Mesenchymal stem cell (in vitro differentiated cells and primary cell): ENCODE results near the gene BRSK2.

Source experiments
- DNase-seq: peaks from one replicate; pipeline ENCODE4 v3.0.0-alpha.2; 2013
- H2AFZ ChIP-seq: one replicate; pipeline ENCODE4 v1.6.1; 2013; ENCODE audit warnings: low read depth, mild to moderate bottlenecking, control low read depth, inconsistent platforms, low read length, moderate library complexity
- H2AK5ac ChIP-seq: 2 replicates; pipeline ENCODE4 v1.6.1; 2013; ENCODE audit warnings: low read length, moderate library complexity, mild to moderate bottlenecking, inconsistent platforms; ENCODE audit not compliant: severe bottlenecking
- H2BK120ac ChIP-seq: one replicate; pipeline ENCODE4 v1.6.1; 2013; ENCODE audit warnings: low read depth, mild to moderate bottlenecking, inconsistent platforms, low read length, moderate library complexity
- H2BK12ac ChIP-seq, 2 experiments: one replicate each; pipeline ENCODE4 v1.6.1; 2013; ENCODE audit warnings: inconsistent platforms in 2 of 2, low read length in 2 of 2, mild to moderate bottlenecking in 2 of 2, moderate library complexity in 2 of 2, control low read depth in 1 of 2
- H2BK15ac ChIP-seq: one replicate; pipeline ENCODE4 v1.6.1; 2013; ENCODE audit warnings: mild to moderate bottlenecking, low read depth, inconsistent platforms; ENCODE audit not compliant: poor library complexity, severe bottlenecking
- H2BK5ac ChIP-seq: 2 replicates; pipeline ENCODE4 v1.6.1; 2013; ENCODE audit warnings: low read depth, mild to moderate bottlenecking, low read length, control low read depth, inconsistent platforms; ENCODE audit not compliant: poor library complexity, severe bottlenecking
- H3K14ac ChIP-seq, 2 experiments: one replicate each; pipeline ENCODE4 v1.6.1; 2013; ENCODE audit warnings: inconsistent platforms in 2 of 2, low read length in 2 of 2, control low read depth in 1 of 2, mild to moderate bottlenecking in 1 of 2, moderate library complexity in 1 of 2
- H3K18ac ChIP-seq, 2 experiments: one replicate each; pipeline ENCODE4 v1.6.1; 2013; ENCODE audit warnings: inconsistent platforms in 2 of 2, low read length in 2 of 2, control low read depth in 1 of 2, low read depth in 1 of 2, mild to moderate bottlenecking in 1 of 2
- H3K23ac ChIP-seq, 2 experiments: one replicate each; pipeline ENCODE4 v1.6.1; 2013; ENCODE audit warnings: inconsistent platforms in 2 of 2, low read length in 2 of 2, mild to moderate bottlenecking in 2 of 2, moderate library complexity in 2 of 2, control low read depth in 1 of 2
- H3K27ac ChIP-seq: 2 replicates; pipeline ENCODE4 v1.5.1; 2013; ENCODE audit warnings: mild to moderate bottlenecking, moderate library complexity, low read length, control low read depth, inconsistent platforms; ENCODE audit not compliant: poor library complexity, severe bottlenecking
- H3K27me3 ChIP-seq, 2 experiments: 2 replicates each; pipeline versions ENCODE4 v1.6.1 to v1.7.0; 2013; ENCODE audit warnings: low read length in 2 of 2, mild to moderate bottlenecking in 2 of 2, moderate library complexity in 2 of 2, control low read depth in 1 of 2, inconsistent platforms in 1 of 2; ENCODE audit not compliant: control insufficient read depth in 1 of 2, insufficient read depth in 1 of 2
- H3K36me3 ChIP-seq, 2 experiments: 2 replicates each; pipeline versions ENCODE4 v1.6.1 to v1.7.0; 2013; ENCODE audit warnings: low read length in 2 of 2, control low read depth in 1 of 2, inconsistent platforms in 1 of 2, low read depth in 1 of 2, mild to moderate bottlenecking in 1 of 2; ENCODE audit not compliant: insufficient read depth in 2 of 2, control insufficient read depth in 1 of 2
- H3K4ac ChIP-seq, 2 experiments: one replicate each; pipeline ENCODE4 v1.6.1; 2013; ENCODE audit warnings: inconsistent platforms in 2 of 2, low read length in 2 of 2, mild to moderate bottlenecking in 2 of 2, moderate library complexity in 2 of 2, control low read depth in 1 of 2, low read depth in 1 of 2
- H3K4me1 ChIP-seq: 2 replicates; pipeline ENCODE4 v1.6.1; 2013; ENCODE audit warnings: low read depth, low read length, control low read depth; ENCODE audit not compliant: control insufficient read depth, insufficient read depth
- H3K4me2 ChIP-seq: 2 replicates; pipeline ENCODE4 v1.6.1; 2013; ENCODE audit warnings: low read length, mild to moderate bottlenecking, inconsistent platforms; ENCODE audit not compliant: poor library complexity, severe bottlenecking
- H3K4me3 ChIP-seq, 2 experiments: 2 replicates each; pipeline versions ENCODE4 v1.5.1 to v1.7.0; 2013; ENCODE audit warnings: low read length in 2 of 2, mild to moderate bottlenecking in 2 of 2, control low read depth in 1 of 2, low read depth in 1 of 2; ENCODE audit not compliant: insufficient read depth in 1 of 2
- H3K79me1 ChIP-seq: replicated peaks from 2 replicates; pipeline ENCODE4 v1.6.1; 2013; ENCODE audit warnings: mild to moderate bottlenecking, control low read depth, low read length, inconsistent platforms; ENCODE audit not compliant: poor library complexity, severe bottlenecking
- H3K9ac ChIP-seq: 2 replicates; pipeline ENCODE4 v1.7.0; 2013; ENCODE audit warnings: mild to moderate bottlenecking, low read length, moderate library complexity
- H3K9me3 ChIP-seq: 2 replicates; pipeline ENCODE4 v1.7.0; 2013; ENCODE audit warnings: mild to moderate bottlenecking, low read length; ENCODE audit not compliant: control insufficient read depth
- H4K8ac ChIP-seq: one replicate; pipeline ENCODE4 v1.6.1; 2013; ENCODE audit warnings: inconsistent platforms, mild to moderate bottlenecking, low read length, moderate library complexity
- H4K91ac ChIP-seq: one replicate; pipeline ENCODE4 v1.6.1; 2013; ENCODE audit warnings: mild to moderate bottlenecking, low read length, inconsistent platforms
- WGBS: methylation state at CpG from one replicate; pipeline ENCODE4 v1.1.7; 2013; ENCODE audit warnings: mixed read lengths; 5-methylcytosine and 5-hydroxymethylcytosine counted together

Gene BRSK2

DNA sequence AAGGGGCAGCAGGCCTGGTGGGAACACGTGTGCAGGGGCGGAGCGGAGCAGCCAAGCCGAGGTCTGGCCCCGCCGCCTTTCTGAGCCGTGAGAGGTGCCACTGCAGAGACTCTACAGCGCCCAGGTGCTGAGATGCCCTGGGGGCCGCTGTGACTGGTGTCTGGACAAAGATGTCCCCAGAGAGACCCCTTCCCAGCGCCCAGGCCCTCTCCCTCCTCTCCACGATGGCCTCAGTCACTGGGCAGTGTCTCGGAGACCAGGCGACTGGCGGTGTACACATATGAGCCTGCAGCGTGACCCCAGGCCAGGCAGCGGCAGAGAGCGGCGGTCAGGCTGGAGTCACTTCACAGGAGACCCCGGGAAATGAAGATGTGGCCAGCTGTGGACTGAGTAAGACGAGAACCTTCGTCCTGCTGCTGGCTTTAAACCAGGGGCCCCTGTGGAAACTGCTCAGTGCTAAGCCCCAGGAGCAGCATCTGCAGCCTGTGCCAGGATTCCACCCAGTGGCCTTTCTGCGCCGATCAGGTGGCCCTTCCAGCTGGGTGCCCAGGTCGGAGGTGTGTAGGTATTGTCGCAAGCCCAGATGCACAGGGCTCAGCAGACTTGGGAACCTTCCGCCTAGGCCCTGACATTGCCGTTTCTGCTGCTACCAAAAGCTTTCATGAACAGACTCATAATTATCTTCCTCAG is 62.2 kb downstream of the BRSK2 start:
- Histone ChIP-seq H2BK12ac (no peak overlapping the region), H2BK15ac (no peak overlapping the region), H3K4me1 (peaks cover 1% of the 10 kb centered on the region), H3K14ac (no peak overlapping the region), H3K79me1 (no peaks in the 10 kb centered on the region), H3K27ac (no peak overlapping the region), H4K91ac (no peak overlapping the region), H3K23ac (no peak overlapping the region), H2BK120ac (no peak overlapping the region), H3K36me3 (peaks cover 0 to 8% of the 10 kb centered on the region in 2 experiments), H3K9ac (no peak overlapping the region), H2BK5ac (no peak overlapping the region), H3K27me3 (peaks cover 10 to 27% of the 10 kb centered on the region in 2 experiments), H4K8ac (no peak overlapping the region), H3K18ac (no peak overlapping the region), H3K4me2 (no peak overlapping the region), H3K4me3 (no peak overlapping the region), H2AFZ (no peak overlapping the region), H3K4ac (no peak overlapping the region), H3K9me3 (no peaks in the 10 kb centered on the region), H2AK5ac (no peak overlapping the region)
- WGBS: 91% methylated on average over 27 of the region's 27 CpGs
- DNase-seq: no peak

DNA sequence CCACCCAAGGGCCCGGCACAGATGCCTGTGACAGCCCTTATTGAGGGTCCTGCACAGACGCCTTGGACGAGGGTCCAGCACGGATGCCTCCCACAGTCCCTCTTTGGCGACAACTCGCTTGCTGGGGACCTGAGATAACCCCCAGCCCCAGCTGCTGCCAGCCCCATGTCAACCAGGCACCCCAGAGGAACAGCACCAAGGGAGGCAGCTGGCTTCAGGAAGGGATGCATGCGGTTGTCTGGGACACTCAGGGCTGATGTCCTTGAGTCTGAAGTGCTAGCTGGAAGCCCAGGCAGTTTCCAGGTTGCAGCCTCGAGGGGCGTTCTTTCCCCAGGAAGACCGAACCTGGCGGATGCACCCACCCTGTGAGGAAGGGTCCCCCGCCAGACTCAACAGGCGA is 63.0 kb downstream of the BRSK2 start:
- H3K27me3 ChIP-seq: peaks cover 10 to 28% of the 10 kb centered on the region in 2 experiments
- H3K23ac ChIP-seq: no peak overlapping the region
- H3K14ac ChIP-seq: no peak overlapping the region
- H2BK12ac ChIP-seq: no peak overlapping the region
- H4K8ac ChIP-seq: no peak overlapping the region
- 72% methylated on average over 13 of the region's 13 CpGs for WGBS
- no peak overlapping the region for H2BK5ac ChIP-seq
- H4K91ac ChIP-seq: no peak overlapping the region
- peaks cover 0 to 8% of the 10 kb centered on the region in 2 experiments for H3K36me3 ChIP-seq
- no peaks in the 10 kb centered on the region for H3K9me3 ChIP-seq
- no peak overlapping the region for H2AFZ ChIP-seq
- H2AK5ac ChIP-seq: no peak overlapping the region
- peaks cover 1% of the 10 kb centered on the region for H3K4me1 ChIP-seq
- no peak overlapping the region for H3K9ac ChIP-seq
- H2BK15ac ChIP-seq: no peak overlapping the region
- no peak overlapping the region for H2BK120ac ChIP-seq
- DNase-seq: no peak
- H3K18ac ChIP-seq: no peak overlapping the region
- H3K4me2 ChIP-seq: no peak overlapping the region
- H3K79me1 ChIP-seq: no peaks in the 10 kb centered on the region
- no peak overlapping the region for H3K4ac ChIP-seq
- no peak overlapping the region for H3K4me3 ChIP-seq
- H3K27ac ChIP-seq: no peak overlapping the region

DNA sequence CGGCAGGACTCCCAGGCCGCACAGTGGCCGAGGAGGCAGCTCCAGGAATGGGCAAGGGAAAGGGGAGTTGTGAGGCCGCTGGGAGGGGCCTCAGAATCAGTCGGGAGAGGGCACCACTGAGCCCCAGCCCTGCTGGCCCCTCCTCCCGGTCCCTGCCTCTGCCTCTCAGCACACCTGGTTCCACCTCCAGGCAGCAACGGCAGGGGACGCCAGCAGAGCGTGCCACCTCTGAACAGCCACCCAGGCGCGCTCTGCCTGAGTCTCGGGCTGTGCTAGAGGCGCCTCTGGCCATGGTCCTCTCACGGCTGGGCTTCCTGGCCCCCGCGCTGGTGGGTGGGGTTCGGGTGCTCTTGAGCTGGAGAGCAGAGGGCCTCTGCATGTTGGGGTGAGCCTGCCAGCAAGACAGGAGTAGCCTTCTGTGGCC is 63.9 kb downstream of the BRSK2 start:
- H3K9me3 ChIP-seq: no peaks in the 10 kb centered on the region
- DNase-seq: no peak
- no peak overlapping the region for H2BK5ac ChIP-seq
- H3K23ac ChIP-seq: no peak overlapping the region
- no peak overlapping the region for H3K4ac ChIP-seq
- H3K14ac ChIP-seq: no peak overlapping the region
- no peak overlapping the region for H3K27ac ChIP-seq
- no peak overlapping the region for H2BK120ac ChIP-seq
- no peak overlapping the region for H3K9ac ChIP-seq
- 73% methylated on average over 12 of the region's 17 CpGs for WGBS
- no peak overlapping the region for H2AFZ ChIP-seq
- H2BK15ac ChIP-seq: no peak overlapping the region
- H3K36me3 ChIP-seq: peaks cover 0 to 8% of the 10 kb centered on the region in 2 experiments
- H4K91ac ChIP-seq: peak overlapping the region; percentile 28
- H3K18ac ChIP-seq: no peak overlapping the region
- no peak overlapping the region for H2AK5ac ChIP-seq
- H3K4me2 ChIP-seq: no peak overlapping the region
- H4K8ac ChIP-seq: no peak overlapping the region
- H3K27me3 ChIP-seq: peaks cover 10 to 30% of the 10 kb centered on the region in 2 experiments
- H3K4me1 ChIP-seq: peaks cover 3% of the 10 kb centered on the region
- no peaks in the 10 kb centered on the region for H3K79me1 ChIP-seq
- H3K4me3 ChIP-seq: no peak overlapping the region
- H2BK12ac ChIP-seq: no peak overlapping the region

DNA sequence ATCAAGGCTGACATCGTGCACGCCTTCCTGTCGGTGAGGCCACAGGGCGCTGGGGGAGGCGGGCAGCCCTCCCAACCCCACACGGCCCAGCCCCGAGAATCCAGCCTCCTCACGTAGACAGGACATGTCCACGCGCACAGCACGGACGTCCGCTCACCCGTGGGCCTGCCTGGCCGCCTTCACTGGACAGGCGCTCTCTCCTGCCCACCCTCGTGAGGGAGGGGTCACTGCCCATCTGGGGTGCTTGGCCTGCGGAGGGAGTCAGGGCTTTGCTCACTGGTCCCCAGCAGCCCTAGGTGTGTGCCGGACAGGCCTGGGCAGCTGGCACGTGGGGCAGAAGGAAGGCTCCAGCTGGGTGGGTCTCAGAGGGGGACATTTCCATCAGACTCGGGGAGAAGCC is 64.8 kb downstream of the BRSK2 start:
- no peak overlapping the region for H3K14ac ChIP-seq
- 90% methylated on average over 21 of the region's 21 CpGs for WGBS

More for the DNA sequence above, 64.8 kb downstream of the BRSK2 start:
- Histone ChIP-seq H3K4me2 (no peak overlapping the region), H3K4me3 (no peak overlapping the region), H3K9me3 (no peaks in the 10 kb centered on the region), H3K9ac (no peak overlapping the region), H2BK12ac (no peak overlapping the region), H2BK5ac (no peak overlapping the region), H2BK15ac (no peak overlapping the region), H3K4me1 (peaks cover 4% of the 10 kb centered on the region), H4K8ac (no peak overlapping the region), H3K36me3 (peaks cover 0 to 8% of the 10 kb centered on the region in 2 experiments), H3K4ac (no peak overlapping the region), H3K27me3 (peaks cover 10 to 30% of the 10 kb centered on the region in 2 experiments), H2AK5ac (no peak overlapping the region), H4K91ac (peak overlapping the region; percentile 40), H3K79me1 (no peaks in the 10 kb centered on the region), H3K27ac (no peak overlapping the region), H3K23ac (no peak overlapping the region), H2BK120ac (no peak overlapping the region), H2AFZ (no peak overlapping the region), H3K18ac (no peak overlapping the region)
- DNase-seq: no peak
